Measurements from ENCODE around the gene NEU4.
"Not testable (repeated sequence)": the region's sequence is repeated elsewhere in the genome, so short reads cannot be mapped to it uniquely, and the experiment has no call there.

The NEU4 gene

GRCh38 chr2:241808721-241809382 is at the start of gene NEU4:
NEU4 (plus strand) TSS chr2:241809193; CDS start chr2:241814485, 5,292 bp downstream.
- no peak for DNase-seq (ENCODE audit: low spot score)

GRCh38 chr2:241759893-241760292 is 49.1 kb upstream of the NEU4 start:
- not testable (repeated sequence) for DNase-seq (ENCODE audit: low spot score)

- no peak for DNase-seq (ENCODE audit: low spot score)
Measured at GRCh38 chr2:241760301-241760771, 48.7 kb upstream of the NEU4 start.

- DNase-seq (ENCODE audit: low spot score): no peak
Measured at GRCh38 chr2:241762321-241762932, 46.6 kb upstream of the NEU4 start.

- DNase-seq (ENCODE audit: low spot score): no peak
Measured at GRCh38 chr2:241762933-241763369, 46.0 kb upstream of the NEU4 start.

DNA sequence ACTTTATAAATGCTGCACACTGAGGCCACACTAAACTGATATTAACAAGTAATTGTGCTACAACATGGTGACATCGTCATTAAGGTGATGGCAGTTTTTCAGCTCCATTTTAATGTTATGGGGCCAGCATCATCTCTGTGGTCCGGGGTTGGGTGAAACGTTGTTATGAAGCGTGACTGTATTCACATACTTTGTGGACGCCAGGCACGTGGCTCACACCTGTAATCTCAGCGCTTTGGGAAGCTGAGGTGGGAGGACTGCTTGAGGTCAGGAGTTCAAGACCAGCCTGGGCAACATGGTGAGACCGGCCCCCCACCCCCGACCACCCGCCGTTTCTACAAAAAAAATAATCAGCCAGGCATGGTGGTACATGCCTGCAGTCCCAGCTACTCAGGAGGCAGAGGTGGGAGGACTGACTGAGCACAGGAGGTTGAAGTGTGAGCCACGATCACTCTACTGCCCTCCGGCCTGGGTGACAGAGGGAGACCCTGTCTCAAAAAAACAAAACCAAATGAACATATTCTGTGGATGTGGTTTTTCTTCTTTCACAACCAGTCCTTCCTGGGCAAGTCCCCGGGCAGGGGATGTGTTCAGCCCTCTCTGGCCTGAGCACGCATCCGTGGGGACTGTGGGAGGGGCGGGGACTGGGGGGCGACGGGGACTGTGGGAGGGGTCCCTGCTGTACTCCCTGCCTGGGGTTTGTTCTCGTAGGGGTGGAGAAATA is 45.3 kb upstream of the NEU4 start:
- no peak for DNase-seq (ENCODE audit: low spot score)

GRCh38 chr2:241764275-241765241 is 44.4 kb upstream of the NEU4 start:
- no peak for DNase-seq (ENCODE audit: low spot score)

DNA sequence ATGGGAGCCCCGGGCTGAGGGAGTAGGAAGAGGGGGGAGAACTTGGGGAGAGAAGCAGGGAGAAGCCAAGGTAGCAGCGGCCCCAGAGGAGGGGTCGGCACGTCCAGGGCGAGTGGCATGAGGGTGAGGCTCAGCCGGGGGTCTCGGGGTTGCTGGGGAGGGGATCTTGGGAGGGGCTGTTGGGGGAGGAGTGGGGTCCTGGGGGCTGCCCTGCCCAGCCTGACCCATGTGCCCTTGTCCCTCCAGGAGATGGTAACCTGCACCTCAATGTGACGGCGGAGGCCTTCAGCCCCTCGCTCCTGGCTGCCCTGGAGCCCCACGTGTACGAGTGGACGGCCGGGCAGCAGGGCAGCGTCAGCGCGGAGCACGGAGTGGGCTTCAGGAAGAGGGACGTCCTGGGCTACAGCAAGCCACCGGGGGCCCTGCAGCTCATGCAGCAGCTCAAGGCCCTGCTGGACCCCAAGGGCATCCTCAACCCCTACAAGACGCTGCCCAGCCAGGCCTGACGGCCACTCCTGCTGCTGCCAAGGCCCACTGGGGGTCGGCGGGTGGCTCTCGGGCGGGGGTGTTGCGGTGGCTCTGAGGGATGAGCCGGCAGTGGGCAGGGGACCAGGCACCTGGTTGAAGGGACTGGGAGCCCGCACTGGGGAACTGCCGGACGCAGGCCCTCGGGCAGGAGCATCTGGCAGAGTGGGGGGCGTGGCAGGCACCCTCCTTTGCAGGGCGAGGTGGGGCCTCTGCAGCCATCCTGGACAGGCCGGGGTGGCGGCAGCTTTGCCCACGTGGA is 41.3 kb upstream of the NEU4 start:
- no peak for DNase-seq (ENCODE audit: low spot score)

GRCh38 chr2:241768251-241768711 is 40.7 kb upstream of the NEU4 start:
- no peak for DNase-seq (ENCODE audit: low spot score)

DNA sequence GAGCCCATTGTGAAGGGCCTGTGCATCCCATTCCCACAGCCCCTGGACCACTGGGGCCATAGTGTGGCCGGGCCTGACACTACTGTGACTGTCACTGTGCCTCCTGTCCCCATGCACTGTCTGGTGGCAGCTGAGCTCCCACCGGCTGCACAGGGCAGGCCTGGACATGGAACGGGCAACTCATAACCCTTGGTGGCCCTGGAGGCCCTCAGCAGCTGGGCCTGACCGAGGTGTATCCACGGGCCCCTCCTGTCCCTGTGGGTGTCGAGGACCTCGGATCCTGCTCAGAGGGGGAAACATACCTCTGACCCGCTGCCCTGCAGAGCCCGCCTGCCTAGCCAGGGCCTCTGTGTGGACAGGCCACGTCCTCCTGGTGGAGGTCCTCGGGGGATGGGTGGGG is 40.1 kb upstream of the NEU4 start:
- no peak for DNase-seq (ENCODE audit: low spot score)

- DNase-seq (ENCODE audit: low spot score): no peak
Measured at GRCh38 chr2:241769819-241770184, 39.2 kb upstream of the NEU4 start.

DNA sequence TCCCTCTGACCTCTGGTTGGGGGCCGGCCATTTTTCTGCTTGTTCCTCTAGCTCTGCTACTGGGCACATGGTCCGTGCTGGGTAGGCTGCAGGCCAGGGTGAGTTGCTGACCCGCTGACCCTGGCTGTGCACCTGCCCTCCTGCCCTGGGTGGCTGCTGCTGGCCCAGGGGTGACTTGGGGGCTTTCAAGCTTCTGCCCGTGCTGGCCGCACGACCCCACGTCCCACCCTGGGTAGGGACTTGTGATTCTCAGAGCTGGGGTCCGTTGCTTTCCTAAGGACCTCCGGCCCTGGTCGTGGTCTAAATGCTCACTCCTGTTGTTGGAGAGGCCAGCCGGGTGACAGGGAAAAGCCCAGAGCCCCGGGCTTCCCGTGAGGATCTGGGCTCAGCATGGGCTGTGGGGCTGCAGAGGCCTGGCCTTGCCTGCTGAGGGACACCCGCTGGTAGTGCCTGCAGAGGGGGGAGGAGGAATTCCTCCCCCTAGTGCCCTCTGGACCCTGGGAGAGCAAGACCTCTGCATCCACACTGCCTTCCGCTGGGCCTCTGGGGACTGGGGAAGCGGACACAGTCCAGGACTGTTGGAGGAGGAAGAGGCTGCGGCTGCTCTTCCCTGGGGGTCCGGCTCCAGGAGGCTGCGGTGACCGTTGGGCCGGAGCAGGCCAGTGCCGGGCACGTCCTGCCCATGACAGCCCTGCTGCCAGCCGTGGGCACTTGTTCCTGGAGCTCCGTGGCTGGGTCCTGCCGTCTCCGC is 38.6 kb upstream of the NEU4 start:
- DNase-seq (ENCODE audit: low spot score): no peak

GRCh38 chr2:241770936-241771285 is 38.1 kb upstream of the NEU4 start:
- no peak for DNase-seq (ENCODE audit: low spot score)

DNA sequence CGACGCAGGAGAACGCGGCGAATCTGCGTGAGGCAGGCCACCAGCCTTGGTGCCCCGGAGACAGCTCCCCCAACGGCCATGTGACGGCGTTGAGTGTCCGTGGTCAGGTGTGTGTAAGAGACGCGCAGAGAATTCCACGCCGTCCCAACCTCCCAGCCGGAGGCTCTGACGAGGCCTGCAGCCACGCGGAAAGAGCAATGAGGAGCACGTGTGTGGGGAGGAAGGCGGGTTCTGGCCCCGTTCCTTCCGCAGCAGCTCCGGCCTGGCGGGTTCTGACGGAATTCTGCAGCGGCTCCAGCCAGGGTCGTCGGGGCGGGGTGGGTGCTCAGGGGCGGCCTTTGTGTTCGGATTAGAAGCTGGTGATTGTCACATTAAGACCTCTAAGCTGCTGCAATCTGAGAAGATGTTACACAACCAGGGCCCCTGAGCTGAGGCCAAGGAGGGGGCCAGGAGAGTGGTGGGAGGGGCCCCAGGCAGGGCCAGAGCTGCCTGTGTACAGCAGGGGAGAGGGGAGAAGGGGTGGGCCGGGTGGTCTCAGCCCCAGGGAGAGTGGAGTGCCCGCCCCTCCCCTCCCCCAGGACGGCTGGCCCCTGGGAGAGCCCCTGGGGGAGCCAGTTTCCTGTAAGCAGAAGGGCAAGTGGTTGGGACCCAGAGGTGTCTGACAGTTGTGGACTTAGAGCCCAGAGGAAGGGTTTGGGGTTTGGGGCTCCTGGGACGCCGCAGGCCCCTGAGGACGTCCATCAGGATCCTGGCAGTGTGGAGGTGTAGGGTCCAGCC is 37.5 kb upstream of the NEU4 start:
- DNase-seq (ENCODE audit: low spot score): no peak

DNA sequence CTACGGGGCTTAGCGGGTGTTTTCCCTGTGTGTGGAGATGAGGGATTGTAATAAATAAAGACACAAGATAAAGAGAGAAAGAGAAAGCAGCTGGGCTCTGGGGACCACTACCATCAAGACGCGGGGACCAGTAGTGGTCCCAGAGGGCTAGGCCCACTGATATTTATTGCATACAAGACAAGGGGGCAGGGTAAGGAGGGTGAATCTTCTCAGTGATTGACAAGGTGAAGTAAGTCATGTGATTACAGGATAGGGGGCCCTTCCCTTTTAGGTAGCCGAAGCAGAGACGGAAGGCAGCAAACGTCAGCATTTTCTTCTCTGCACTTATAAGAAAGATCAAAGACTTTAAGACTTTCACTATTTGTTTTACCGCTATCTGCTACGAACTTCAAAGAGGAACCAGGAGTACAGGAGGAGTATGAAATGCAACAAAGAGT is 36.9 kb upstream of the NEU4 start:
- no peak for DNase-seq (ENCODE audit: low spot score)

- DNase-seq (ENCODE audit: low spot score): no peak
Measured at GRCh38 chr2:241773511-241774418, 35.2 kb upstream of the NEU4 start.

GRCh38 chr2:241774419-241775222 is 34.4 kb upstream of the NEU4 start:
- no peak for DNase-seq (ENCODE audit: low spot score)
